Dermis blood vessel endothelial cell (primary cell): Measurements from ENCODE around the gene ROR1. TPM values are rescaled to one million over a fixed set of nuclear protein-coding genes. Genes with fewer than 3 reads are reported as not detected.
"Not testable (repeated sequence)": the region's sequence is repeated elsewhere in the genome, so short reads cannot be mapped to it uniquely, and the experiment has no call there.

ENCODE experiments used
- DNase-seq: peaks from one replicate; pipeline ENCODE4 v3.0.0; 2010
- total RNA-seq: library from RNA; depleted of rRNA; stranded (reverse); fragments of >200 nt; gene quantifications from 2 replicates; pipeline ENCODE4 v1.2.3, GENCODE V29; 2014

Gene ROR1
- total RNA-seq, 1 donor from 2014 or later = 0.17 TPM

DNA sequence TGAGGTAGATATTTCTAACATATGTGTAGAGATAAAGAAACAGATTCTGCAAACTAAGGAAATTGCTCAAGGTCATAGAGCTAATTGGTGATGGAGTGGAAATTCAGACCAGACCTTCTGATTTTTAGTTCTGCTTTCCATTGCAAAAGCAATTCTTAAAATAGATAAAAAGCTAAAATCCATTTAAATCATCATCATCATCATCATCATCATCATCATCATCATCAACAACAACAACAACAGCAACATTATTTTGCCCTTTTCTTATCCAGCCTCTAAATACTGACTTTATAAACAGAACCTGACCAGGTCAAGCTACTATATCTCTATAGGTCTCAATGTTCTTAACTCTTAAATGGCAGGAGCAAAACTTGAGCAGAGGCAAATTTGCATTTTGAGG lies 14.0 kb upstream of the ROR1 start:
- DNase-seq = no peak

DNA sequence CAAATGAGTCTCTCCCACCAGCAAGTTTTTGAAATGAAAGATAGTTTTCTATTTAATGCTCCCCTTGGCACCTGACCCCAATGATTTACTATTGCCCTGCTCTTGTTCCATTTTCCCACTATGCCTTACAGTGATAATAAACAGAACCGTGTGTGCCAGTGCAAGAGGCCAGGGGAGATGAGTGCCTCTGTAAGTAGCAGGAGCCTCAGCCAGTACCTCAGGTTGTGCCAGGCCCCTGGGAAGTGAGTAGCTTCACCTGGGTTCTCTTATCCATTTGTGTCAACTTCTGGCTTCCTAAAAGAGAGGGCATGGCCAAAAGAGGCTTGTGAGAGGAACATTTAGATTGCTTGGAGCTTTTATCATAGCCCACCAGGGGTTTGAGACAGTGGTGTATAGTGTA lies 3.4 kb upstream of the ROR1 start:
- DNase-seq = no peak

DNA sequence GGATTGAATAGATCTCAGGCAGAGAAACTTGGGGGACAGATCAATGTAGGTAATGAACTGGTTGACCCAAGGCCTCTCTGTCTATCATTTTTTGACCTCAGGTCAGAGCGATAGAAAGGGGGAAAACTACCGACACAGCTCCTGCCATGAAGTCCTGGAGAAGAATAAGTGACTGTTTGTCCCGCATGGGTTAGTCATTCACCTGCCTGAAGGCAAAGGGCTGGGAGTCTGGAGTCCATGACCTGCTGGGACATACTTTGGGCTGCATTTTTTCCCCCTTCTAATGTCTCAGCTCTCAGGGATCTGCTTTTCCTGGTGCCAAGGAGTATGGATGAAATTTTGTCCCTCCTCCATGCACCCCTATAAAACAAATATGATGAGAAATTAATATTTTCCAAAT lies 1.6 kb upstream of the ROR1 start:
- no peak for DNase-seq

DNA sequence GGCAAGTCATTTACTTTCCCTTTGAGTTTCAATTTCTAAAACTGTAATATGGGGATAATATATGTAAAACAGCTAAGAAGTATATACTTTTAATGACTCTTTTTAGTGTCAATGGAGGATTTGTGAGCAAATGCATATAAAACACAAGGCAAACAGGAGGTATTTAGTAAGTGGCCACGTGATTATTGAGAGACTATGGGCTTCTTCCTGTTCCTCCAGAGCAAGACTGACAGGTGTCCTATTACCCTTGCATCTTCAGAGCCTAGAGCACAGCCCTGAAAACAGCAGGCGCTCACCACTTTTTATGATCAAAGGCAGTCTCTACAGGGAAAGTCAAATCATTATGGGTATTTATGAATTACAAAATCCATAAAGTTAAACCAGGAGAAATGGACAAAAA lies 941 bp upstream of the ROR1 start:
- no peak for DNase-seq

DNA sequence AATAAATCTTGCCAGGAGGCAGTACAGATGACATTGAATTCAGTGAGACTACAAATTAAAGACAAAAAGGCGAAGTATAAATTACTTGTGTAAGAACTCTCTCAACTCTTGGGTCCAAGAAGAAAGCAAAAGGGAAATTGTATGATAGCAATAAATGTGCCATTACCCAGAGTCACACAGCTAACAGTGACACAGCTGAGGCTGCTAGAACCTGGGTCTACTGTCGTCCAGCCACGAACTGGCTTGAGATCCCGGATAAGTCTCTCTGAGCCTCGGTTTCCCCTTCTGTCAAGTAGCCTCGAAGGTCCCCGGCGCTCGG lies 362 bp upstream of the ROR1 start:
- DNase-seq = no peak

DNA sequence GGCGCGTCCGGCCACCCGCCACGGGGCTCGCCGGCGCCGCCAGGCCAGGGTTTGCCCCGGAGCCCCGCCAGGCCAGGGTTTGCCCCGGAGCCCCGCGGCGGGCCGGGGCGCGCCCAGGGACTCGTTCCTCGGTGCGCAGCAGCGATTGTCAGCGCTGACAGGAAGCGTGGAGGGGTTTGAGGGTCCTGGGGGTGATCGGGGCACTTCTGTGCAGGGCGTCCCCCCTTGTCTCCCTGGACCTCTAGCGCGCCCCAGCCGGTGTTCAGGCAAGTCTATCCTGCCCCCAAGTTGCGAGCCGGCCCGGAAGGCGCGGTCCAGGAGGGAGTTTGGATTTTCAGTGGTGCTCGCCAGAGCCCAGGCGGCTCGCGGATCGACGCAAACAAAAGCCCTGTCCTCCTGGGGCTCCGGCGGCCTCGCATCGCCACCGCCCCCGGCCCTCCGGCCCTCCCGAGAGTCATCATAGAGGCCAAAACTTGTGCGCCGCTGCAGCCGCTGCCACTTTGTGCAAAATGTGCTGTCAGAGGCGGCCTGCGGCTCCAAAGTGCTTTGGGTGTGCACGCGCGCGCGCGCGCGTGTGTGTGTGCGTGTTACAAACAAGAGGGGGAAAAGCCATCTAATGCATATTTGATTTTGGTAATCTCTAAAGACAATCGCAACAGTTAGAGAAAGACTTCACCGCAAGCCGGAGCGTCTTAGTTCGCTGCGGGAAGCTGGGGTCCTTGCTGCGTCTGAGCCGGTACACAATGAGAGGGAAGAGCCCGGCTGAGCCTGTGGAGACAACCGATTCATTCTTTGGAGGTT lies 1.0 kb downstream of the ROR1 start:
- DNase-seq = peak; percentile 56

DNA sequence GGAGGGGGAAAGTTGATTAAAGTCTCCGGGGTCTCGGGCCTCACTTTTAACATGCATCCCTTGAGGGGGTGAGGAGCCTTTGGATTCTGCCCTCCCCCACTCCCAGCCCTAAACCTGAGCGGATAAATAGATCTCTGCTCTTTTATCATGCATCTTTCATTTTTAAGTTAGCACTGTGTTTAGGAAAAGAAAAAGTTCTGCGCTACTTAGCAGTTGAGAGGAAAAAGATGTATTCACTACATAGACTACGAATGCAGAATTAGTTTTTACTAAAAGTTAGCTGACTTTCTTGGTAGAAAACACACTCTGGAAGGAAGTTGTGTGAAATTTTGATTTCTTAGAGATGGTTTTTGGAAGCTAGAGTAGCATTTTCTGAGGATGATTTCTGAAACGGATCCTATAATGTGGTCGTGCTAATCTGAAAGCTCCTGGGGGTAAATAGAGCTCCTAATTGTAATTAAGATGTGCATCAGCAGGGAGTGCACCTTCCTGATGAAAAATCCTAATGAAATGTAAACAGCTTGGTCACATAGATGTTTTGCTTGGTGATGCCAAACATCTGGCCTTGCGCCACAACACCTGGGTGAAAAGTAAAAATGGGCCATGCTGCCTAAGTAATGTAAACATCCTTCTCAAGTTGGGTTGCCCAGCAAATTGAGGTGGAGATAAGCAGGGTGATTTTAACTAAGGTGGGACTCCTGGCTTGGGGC lies 1.8 kb downstream of the ROR1 start:
- DNase-seq = no peak

DNA sequence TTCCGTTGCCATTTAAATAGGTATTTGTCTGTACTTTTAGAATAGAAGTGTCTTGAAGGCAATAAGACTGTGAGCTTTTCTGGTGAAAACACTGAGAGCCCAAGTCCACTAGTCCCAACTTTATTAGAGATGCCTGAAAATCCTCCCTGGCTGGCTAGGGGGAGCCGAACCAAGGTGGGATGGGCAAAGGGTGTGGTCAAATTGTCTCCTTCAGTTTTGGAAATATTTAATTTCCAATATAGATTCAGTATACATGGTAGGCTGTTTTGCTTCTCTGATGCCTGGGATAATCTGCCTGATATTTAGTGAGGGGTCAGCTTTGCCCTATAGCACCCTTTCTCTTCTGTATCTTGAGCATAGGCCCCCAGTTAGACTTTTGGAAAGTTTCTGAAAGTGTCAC lies 3.5 kb downstream of the ROR1 start:
- no peak for DNase-seq

DNA sequence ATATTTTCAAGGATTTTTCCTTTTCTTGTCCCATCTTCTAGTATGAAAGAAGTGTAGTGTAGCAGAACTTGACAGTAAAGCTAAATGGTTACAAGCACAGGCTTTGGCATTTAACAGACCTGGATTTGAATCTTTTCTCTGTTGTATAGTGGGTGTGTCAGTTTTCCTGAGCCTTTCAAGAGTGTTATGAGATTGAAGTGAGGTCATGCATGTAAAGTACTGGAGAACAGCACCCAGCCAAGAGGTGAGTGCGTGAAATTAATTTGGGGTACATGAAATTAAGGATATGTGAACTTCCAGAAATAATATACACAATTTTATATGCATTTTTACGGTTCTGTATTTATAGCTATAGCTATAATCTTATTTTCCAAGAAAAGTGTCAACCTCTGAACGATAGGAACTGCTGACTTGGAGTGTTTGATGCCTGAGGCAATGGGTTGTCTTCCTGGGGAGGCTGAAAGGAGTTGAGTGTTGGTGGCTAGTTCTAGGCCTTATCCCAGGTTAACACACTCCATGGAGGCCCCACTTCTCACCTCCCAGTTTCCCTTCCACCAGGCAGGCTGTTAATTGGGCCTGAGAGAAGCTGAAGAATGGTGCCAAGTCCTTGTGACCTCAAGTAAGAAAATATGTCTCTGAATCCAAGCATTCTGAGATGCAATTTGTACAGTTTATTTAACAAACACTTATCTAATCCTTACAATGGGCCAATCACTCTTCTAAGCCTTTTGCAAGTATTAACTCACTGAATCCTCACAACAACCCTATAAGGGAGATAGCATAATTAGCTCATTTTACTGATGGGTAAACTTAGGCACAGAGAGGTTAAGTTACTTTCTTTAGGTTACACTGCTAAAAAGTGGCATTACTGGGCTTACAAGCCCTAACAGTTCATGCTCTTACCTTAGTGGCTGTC lies 4.4 kb downstream of the ROR1 start:
- DNase-seq = no peak

DNA sequence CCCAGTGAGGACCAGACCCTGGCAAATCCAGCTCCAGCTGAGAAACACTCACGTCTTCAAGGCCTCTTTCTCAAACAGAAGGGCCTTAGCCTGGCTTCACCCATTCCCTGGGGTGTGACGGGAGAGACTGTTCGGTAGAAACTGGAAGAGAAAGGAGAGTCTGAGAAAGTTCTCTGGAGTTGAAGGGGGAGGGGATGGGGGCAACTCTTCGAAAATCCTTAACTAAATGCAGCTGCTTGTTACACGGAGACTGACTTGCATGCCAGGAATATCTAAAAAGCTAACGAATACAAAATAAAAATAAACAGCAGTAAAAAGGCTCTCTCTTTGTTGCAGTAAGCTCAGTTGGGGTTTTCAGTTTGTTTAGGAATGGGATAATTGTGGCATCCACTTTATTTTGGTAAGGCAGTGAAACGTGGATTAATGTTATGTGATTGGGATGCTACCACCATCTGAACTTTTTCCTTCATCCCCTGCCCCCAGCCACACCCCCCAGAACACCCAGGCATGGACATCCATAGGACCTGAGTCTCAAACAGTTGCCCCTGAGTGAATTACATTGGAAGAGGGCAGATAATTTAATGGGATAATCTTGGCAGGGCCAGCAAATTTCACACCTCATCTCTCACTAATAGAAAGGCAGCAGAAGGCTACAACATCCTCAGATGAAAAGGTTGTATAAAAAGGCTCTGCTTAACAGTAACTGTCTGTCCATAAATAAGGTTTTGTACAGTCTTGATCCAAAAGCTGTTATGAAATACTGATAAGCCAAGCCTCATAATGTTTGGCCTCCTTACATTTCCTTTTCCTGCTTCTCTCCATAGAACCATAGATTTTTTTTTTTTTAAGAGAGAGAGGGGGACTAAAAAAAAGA lies 5.8 kb downstream of the ROR1 start:
- no peak for DNase-seq

DNA sequence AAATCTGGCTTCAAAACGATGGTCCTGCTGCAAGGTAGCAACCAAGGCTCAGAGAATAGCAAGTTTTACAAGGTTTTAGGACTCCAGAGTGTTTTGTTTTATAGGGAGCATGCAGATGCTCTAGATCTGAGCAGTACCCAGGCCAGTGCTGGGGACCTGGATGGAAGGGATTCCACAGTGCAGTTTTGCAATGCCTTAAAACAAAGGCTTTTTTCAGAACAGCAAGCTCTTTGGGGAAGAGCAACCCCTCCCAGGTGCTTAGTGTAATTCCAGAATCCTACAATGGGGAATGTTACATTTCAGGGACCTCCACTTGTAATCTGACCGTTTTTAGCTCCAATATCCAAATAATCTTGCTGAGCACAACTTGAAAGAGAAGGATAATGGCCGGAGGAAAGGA lies 6.7 kb downstream of the ROR1 start:
- no peak for DNase-seq

DNA sequence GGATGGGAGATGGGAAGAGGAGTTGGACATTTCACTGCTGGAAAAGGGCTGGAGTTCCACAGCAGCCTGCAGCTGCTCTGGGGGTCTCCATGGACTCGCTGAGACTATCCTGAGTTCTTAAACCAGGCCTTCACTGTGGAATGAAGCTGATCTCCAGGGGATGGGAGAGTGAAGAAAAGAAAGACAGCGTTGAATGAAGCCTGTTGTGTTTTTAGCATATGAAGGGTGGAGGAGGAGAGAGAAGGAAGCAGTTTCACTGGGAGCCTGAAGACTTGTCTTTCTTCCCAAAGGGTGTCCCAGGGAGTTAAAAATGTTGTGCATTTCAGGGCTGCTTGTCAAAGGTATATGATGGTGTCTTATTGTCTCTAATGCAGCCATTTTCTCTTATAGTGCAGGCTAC lies 9.2 kb downstream of the ROR1 start:
- no peak for DNase-seq

DNA sequence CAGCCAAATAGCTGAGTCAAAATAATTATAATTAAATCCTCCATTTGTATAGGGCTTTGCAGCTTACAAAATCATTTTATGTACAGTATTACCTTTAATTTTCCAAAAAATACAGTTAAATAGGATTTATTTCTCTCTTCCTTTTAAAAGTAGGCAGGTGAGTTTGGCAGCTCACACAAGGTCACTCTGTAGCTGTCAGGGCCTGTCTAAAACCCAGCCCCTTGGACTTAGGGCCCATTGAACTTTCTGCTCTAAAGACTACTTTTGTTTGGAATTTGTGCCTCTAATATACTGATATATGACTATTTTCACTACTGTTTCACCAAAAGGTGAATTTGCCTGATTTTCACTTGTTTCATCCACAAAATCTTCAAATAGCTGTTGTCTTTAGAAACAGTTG lies 10.3 kb downstream of the ROR1 start:
- no peak for DNase-seq

DNA sequence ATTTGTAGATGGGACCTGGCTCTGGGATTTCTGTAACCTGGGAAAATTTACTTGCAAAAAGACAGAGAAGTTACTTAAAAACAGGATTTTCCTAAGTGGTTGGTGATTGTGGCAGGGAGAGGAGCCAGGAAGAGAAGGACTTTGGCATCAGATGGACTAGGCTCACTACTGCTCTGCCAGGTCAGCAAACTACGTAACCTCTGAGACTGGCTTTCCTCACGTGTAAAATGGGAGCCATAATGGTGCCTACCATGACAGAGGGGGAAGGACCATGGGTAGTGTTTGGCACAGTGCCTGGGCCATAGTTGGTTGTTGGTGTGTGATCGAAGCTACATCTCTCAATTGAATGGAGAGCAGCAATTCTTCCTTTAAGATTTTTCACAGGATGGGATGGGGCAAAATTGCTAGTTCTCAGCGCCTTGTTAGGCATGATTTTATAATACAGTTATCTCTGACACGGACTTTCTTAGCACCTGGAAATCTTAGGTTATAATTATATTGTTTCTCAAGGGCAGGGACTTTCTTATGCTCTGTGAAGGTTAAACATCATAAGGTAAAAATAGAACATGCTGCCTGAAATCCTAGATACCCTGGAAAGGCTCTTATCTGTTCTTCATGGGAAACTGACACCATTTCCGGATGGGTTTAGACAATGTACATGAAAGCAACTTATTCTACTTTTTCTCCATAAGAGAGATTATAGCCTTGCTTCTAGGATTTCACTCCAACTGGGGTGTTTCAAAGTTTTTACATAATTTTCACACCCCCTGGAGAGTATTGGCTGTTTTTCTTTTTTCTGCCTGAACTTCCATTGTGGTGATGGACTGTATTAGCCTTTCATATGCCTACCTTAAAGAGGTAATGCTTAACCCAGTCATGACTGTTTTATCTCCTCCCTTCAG lies 10.9 kb downstream of the ROR1 start:
- DNase-seq = no peak

DNA sequence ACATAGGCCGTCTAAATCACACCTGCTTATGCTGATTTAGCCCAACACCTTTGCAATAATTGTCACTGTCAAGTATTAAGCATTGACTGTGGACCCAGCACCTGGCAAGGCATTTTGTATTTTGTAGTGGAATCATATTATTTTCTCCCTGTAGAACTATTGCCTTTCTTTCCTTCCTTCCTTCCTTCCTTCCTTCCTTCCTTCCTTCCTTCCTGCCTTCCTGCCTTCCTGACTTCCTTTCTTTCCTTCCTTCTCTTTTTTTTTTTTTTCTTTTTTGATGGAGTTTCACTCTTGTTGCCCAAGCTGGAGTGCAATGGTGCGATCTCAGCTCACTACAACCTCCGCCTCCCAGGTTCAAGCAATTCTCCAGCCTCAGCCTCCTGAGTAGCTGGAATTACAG lies 13.5 kb downstream of the ROR1 start:
- not testable (repeated sequence) for DNase-seq

DNA sequence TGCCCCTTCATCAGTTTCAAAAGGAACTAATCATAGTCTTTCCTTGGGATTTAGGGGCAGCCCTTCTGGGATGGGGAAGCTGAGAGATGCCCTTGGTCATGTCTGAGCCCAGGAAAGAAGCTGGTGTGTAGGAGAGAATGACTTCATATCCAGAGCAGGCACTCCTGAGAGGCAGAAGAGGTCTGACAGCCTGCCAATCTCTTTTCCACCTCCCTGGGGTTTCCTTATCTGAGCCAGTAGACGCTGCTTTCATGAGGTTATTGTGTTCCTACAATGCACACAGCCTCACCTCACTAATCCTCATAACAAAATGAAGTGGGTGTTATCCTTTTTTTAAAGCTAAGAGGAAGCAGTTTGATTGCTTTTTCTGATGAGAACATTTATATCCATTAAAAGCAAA lies 14.1 kb downstream of the ROR1 start:
- no peak for DNase-seq

DNA sequence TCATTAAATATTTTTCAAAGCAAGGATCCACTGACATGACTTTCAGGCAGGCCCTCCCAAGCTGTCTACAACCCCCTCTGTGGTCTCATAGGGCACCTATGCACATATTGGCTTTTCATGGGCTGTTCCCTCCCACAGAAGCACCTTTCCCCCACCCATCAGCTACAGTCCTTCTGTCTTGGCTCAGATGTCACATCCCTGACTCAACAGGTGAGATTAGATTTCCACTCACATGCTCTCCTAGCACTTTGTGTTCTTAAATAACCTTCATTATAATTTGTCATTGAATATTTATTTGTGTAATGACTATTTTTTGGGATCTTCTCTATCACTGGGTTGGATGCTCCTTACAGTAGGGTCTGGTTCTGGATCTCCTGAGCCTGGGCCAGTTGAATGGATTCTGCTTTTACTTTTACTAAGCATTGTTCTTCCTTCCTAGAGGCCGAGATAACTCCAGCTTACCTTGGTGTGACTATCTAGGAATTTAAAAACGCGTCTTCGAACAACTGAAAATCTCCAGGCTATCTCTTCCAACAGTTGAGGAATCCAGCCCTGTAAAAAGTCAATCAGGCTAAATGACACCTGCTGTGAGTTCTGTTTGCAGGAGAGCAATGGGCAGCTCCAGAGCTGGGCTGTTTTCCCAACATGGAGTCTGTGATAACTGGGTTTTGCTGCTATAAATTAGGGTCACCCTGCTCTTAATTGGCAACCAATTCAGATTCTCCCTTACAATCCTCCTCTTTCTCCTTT lies 16.2 kb downstream of the ROR1 start:
- DNase-seq = no peak

DNA sequence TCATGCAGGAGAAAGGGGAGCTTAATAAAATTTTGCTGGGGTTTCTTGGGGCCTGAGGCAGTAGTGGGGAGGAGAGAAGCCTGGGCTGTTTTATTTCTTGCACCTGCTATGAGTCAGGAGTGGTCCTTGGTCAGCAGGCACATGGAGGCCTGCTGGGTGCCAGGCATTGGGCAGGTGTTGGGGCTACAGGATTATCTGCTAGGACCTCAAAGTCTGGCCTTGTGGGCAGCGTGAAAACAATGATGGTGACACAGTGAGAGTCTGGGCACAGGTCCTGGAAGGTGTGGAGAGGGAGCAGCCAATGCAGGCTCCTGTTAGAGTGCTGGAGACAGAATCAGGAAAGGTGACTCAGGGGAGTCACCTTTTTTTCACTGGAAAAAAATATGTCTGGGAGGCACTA lies 17.2 kb downstream of the ROR1 start:
- no peak for DNase-seq

DNA sequence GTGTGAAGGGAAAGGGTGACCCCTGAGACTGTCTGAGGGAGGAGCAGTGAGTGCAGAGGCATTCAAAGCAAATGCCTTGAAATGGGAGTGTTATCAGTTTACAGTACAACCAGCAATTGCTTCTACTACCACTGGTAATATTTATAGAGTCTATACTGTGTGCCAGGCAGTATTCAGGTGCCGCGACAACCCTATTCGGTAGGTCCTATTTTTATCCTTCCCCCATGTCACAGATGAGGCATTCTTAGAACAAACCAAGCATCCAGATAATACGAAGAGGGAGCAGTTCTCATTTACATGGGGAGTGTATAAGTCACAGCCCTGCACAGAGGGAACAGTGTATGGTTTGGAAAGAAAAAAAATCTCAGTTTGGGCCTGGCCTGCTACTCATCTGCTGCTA lies 18.3 kb downstream of the ROR1 start:
- DNase-seq = no peak

DNA sequence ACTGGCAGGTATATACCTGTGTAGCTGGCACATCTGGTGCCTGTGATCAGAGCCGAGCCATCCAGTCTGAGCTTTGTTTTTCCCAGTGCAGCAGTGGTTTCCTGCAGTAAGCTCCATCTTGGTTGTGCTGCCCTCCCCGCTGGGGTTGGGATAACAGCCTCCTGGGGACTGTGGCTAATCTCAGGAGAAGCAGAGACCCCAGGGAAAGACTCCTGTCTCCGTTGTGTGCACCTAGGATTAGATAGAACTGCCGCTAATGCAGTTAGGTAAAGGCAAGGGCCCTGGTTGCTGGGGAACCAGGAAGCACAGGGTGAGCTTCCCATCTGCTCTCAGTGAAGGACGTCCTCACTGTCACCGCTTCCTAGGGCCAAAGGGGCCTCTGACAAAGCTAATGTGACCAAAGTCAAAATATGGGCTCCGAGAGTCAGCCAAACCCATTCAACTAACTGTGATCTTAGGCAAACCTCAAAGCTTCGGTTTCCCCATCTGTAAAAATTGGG lies 20.0 kb downstream of the ROR1 start:
- DNase-seq = no peak

DNA sequence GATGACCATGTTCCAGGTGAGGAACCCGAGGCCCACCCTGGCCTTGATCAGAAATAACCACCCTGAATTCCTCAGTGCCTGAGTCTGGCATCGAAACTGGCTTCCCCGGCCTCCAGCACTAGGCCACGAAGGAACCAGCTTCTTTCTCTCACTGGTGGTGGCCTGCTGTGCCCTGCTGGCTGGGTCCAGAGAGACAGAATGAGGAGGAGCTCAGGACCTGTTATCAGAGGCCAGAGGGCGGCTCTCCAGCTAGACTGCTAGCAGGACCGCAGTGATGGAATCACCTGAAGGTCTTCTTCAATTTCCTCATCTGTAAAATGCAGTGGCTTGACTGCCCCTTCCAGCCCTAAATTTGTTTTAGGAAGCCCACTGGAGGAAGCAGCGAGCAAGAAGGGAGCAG lies 20.5 kb downstream of the ROR1 start:
- no peak for DNase-seq
